Measurements from ENCODE around the gene CLEC4F.
"Not testable (repeated sequence)": the region's sequence is repeated elsewhere in the genome, so short reads cannot be mapped to it uniquely, and the experiment has no call there.

The CLEC4F gene

DNA sequence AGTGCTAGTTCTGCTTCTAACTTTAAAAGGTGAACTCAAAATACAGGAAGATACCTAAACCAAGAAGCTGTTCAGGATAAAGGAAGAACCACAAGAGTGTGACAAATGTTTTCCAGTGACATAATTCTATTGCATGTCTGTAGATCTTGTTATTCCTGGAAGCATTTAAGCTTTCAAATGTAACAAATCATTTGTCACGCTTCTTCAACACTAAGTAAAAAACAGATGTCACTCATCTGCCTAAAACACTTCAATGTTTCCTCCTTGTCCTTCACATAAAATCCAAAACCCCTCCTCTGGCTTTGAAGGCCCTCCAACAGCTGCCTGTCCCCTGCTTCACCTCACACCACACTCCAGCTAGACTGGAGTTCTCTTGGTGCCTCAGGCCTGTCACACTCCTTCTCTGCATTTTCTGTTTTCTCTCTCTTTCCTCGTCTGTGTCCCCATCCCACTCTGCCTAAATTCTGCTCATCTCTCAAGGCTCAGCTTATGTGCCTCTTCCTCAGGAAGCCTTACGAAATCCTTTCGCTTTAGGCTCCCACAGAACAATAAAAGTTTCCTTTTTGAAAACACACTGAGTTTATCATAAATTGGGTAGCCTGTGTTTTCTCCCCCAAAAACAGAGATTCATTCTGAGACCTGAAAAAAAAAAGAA lies 6.4 kb upstream of the CLEC4F start:
- DNase-seq = peak; percentile 11

DNA sequence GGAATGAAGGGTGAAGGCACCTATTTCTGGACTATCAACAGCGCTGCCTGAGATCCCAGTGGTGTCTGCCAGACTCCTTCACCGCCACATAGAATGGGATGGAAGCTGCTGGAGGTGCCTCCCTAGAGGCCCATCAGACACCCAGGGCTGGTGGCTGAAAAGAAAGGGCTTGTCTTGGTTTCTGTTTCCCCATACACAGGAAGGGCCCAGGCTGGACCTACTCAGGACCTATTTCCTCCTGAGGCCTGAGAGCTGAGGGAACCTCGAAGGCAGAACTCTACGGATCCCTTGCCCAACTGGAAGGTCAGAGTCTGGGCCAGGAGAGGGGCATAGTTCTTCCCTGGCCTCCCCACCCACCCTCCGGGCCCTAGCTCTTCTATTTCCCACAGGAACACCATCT lies 2.9 kb upstream of the CLEC4F start:
- no peak for DNase-seq

DNA sequence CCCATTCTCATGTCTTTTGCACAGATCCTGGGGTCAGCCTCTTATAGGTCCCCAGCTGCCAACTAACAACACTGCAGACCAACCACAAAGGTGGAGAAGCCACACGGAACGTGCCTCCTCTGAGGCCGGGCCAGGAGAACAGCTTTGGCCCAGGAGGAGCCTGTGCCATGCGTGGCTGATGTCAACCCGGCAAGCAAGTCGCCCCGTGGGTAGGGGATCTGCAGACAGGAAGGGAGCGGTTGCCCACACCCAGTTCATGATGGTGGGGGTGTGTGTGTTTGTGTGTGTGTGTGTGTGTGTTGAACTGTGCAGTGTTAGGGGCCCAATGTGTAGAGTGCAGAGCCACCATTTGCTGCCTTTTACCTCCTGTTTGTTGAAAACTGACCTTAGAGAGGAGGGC lies 2.4 kb upstream of the CLEC4F start:
- no peak for DNase-seq

DNA sequence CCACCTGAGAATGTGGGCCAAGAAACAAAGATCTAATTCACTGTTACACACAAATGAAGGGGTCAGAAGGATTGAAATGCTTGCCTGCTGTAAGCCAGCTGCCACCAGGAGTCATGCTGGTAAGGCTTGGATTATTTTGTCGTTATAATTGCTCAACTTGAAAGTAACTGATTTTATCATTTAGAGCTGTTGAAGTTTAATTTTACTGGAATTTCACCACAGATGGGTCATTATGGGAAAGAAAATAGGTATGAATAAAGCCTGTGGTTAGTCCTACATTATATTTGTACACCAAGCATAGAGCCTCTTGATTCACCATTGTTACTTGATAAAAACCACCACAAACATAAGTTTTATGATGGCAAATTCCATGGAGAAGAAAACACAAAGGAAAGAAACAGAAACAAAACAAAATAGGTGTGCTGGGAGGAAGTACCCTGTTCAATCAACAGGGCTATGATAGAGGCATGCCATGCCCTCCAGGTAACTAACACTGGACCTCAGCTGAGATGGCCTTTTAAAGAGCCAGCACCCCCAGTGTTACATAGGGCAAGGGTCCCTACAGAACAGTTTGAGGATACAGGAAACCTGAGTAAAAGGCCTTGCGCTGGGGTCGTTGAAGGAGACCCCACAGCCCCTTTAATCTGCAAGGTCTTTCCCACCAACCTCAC lies 3.0 kb downstream of the CLEC4F start:
- DNase-seq = no peak

DNA sequence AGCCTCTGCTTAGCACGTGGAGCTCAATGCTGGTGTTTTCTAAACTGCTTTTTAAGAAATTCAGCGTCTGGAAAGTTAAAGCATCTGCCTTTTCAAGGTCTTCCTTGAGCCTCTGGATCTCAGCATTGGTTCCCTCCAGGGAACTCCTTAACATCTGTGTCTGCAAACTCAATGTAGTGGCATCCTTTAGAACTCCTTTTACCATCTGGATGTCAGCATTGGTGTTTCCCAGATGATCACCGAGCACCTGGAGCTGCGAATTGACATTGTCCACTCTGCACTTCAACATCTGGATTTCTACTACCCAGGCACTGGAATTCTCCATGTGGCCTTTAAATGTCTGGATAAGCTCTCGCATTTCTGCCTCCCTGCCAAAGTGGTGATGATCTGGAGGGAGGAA lies 3.7 kb downstream of the CLEC4F start:
- no peak for DNase-seq

DNA sequence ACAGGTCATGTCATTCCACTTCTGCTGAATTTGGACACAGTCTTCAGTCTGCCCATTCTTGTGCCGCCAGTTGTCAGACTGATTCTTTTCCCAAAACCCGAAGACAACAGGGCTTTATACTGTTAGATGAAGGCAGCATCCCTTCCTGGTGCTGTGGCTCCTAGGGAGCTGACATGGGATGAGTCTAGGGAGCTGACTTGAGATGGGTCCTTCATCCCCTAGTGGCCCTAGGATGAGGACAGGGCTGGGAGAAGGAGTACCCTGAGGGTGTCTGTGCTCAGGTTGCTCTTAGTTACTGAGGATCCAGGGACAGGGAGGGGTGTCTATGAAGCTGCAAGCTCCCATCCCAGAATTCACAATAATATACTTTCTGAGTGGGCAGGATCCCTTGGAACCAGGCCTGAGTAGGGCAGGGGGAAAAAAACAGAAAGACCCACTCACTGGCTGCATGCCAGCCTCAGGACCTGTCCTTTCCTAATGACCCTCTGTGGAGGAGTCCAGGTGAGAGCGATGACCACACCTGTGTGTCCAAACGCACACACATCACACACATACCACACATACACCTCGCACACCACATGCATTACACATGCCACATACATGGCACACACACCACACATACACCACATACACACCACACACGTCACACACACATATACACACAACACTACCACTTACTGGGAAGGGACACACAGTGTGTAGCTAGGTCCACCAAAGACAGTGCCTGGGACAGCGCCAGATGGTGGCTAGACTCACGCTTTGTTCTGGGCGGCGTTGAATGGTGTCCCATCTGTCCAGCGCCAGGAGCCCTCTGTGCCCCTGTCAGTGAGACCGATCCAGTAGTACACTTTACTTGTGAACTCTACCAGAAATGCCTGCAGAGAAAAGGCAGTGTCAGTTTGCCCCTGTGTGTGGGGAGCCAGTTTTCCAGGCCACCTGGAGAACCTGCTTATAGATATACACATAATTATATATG lies 11.1 kb downstream of the CLEC4F start:
- DNase-seq = no peak

DNA sequence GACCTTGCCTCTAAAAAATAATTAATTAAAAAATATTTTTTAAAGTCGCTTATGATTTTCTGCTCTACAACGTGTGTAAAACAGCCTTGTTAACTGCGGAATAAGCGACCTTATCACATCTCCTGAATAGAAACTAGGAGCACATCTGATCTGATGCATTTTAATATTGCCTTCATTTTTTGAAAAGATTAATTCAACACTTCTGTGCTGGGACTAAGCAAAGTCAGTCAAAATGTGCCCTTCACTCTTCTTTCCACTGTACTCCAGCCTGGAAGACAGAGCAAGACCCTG lies 12.6 kb downstream of the CLEC4F start:
- no peak for DNase-seq

DNA sequence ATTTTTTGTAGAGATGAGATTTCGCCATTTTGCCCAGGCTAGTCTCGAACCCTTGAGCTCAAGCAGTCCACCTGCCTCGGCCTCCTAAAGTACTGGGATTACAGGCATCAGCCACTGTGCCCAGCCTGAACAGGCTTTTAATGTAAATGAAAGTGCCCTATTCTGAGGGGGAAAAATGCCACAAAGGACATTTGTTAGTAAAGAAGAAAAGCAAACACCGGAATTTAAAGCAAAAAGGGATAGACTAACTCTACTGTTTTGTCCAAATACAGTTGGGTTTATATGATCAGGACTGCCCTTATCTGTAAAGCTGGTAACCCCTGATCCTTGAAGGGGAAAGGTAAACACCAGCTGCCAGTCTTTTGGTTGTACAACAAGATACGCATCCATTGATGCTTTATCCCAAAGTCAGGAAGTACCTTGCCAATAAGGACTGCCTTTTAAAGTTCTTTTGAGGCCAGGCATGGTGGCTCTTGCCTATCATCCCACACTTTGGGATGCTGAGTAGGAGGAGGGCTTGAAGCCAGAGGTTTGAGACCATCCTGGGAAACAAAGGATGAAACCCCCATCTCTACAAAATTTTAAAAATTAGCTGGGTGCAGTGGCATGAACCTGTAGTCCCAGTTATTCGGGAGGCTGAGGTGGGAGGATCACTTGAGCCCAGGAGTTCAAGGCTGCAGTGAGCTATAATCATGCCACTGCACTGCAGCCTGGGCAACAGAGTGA lies 13.1 kb downstream of the CLEC4F start:
- no peak for DNase-seq

DNA sequence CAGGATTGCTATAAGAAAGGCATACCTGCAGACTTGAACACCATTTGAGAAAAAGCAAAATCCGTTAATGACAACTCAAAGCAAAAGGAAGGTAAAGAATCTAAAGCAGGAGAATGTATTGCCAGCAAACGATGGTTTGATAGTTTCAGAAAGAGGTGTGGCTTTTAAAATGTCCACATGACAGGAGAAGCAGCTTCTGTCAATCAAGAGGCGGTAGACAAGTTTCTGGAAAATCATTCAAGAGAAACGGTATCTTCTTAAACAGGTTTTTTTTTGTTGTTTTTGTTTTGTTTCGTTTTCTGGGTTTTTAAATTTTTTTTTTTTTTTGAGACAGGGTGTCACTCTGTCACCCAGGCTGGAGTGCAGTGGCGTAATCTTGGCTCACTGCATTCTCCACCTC lies 13.8 kb downstream of the CLEC4F start:
- DNase-seq = no peak

DNA sequence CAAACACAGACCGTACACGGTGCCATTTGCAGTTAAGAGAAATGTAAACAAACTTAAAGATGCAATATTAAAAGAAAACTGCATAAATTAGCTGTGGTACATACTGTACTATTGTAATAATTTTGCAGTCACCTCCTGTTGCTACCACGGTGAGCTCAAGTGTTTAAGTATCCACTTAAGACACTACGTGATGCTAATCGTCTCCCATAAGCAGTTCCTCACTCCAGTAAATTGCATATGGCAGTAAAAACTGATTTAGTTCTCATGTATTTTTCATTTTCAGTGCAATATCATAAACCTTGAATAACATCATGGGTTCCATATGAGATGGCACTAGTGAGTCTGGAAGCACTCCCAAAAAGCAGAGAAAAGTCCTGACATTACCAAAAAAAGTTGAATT lies 14.4 kb downstream of the CLEC4F start:
- no peak for DNase-seq

DNA sequence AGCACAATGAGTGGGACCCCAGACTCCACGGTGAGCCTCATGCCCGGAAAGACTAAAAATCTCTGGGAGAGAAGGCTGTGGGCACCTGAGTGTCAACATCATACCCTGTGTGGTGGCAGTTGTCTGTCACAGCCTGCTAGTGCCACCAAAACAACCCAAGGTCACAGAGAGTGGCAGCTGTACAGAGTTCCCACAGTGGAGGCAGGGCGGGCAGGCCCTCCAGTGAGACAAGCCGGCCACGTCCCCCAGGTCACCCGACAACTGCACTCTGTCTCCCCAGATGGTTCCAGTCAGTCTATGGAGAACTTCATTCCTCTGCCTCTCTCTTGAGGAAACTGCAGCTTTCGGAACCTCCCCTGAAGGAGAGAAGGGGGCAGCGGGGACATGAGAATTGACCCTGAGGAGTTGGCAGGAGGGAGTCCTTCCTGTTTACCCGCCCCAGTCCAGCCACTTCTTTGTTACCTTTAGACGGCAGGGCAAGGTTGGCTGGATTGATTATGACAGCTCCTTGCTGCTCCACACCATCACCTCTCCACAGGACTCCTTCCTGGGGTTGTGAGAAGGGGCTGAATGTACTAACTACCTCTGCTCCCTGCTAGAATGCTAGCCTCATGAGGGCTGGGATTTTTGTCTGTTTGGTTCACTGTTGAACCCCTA lies 18.7 kb downstream of the CLEC4F start:
- DNase-seq = no peak

DNA sequence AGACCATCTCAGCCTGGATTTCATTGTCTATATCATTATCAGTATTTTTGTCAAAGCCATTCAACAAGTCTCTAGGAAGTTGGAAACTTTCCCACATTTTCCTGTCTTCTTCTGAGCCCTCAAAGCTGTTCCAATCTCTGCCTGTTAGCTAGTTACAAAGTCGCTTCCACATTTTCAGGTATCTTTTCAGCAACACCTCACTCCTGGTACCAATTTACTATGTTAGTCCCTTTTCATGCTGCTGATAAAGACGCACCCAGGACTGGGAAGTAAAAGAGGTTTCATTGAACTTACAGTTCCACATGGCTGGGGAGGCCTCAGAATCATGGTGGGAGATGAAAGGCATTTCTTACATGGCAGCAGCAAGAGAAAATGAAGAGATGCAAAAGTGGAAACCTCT lies 20.7 kb downstream of the CLEC4F start:
- DNase-seq = no peak

DNA sequence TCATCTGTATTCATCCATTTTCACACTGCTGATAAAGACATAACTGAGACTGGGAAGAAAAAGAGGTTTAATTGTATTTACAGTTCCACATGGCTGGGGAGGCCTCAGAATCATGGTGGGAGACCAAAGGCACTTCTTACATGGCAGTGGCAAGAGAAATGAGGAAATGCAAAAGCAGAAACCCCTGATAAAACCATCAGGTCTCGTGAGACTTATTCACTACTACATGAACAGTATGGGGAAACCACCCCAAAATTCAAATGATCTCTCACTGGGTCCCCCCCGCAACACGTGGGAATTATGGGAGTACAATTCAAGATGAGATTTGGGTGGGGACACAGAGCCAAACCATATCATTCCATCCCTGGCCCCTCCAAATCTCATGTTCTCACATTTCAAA lies 22.4 kb downstream of the CLEC4F start:
- DNase-seq = not testable (repeated sequence)

DNA sequence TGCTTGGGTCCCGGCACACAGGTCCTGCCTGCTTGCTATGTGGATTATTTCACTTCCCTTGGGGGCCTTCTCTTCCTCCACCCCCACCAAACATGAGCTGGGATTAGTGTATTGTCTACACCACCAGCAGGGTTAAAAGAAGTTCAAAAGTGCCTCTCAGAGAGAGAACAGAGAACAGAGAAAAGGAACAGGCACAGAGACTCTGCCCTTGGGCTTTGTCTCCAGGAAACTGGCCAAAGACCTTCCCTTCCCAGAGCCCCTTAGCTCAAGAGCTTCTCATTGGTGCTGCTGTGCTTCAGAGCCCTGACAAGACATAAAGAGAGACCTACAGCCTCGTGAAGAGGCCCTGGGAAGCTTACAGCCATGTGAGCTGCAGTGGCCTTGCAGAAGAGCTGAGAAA lies 22.9 kb downstream of the CLEC4F start:
- DNase-seq = no peak

DNA sequence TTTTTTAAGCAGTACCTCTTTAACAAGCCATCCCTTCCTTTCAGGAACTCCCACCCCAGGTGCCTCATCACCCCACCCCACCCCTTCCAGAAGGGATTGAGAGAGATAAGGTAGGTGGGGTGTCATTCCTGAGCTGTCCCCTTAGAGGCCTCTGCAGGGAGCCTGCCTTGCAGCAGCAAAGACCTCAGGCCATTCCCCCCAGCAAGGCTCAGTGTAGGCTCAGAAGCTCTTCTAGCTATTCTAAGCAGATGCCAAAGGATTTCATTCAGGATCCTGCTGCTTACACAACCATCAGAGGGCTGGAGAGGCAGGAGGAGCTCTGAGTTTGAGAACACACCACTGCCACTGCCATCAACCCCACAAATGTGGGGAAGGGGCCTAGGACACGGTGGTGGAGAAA lies 24.1 kb downstream of the CLEC4F start:
- DNase-seq = no peak

DNA sequence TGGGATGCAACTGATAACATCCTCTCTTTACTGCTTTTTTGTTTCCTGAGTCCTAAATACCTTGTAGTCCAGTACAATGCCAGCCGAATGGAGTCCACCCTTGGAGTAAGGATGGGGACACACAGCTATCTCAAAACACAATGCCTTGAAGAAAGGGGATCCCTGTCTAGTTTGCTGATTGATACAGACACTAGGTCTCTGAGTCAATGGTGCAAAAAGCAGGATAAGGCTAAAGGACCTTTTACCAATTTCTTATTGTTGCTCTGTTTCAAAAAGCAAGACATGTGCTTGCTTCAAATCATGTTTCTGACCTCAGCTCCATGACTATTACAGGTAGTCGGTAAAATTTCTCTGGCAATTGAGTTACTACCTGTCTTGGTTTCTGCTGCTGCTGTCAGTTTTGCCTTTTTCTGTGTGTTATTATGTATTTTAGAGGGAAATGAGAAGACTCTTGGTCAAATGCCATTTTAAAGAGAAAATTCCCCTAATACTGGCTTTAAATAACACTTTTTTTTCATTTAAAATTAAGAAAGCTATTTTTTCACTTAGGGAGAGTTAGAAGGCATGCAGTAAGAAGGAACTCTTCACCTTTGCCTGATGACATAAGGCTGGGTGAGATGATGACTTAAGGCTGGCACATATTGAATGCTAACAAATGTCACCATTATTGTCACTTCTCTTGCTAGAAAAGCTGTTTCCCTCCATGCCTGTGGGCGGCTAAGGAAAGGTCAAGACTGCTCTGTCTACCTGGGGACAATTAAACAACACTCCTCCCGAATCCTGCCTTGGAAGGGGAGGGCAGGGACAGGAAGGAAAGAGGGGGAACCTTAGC lies 25.0 kb downstream of the CLEC4F start:
- DNase-seq = no peak

DNA sequence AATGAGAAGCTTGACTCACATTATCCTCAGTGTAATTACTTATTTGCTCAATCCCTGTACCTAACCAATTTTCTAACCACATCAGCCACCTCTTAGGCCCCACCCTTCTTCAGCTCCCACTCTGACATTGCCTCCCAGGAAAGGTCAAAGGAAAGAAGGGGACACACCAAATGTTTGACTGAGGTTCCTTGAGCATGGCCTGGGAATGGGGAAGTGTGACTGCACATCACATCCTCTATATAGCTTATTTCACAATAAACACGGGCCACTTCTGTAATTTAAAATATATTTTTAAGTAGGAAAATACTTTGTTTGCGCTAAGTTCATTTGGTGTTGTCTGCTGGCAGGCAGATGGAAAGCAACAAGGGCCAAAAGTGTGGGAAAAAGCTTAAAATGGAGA lies 26.9 kb downstream of the CLEC4F start:
- no peak for DNase-seq

DNA sequence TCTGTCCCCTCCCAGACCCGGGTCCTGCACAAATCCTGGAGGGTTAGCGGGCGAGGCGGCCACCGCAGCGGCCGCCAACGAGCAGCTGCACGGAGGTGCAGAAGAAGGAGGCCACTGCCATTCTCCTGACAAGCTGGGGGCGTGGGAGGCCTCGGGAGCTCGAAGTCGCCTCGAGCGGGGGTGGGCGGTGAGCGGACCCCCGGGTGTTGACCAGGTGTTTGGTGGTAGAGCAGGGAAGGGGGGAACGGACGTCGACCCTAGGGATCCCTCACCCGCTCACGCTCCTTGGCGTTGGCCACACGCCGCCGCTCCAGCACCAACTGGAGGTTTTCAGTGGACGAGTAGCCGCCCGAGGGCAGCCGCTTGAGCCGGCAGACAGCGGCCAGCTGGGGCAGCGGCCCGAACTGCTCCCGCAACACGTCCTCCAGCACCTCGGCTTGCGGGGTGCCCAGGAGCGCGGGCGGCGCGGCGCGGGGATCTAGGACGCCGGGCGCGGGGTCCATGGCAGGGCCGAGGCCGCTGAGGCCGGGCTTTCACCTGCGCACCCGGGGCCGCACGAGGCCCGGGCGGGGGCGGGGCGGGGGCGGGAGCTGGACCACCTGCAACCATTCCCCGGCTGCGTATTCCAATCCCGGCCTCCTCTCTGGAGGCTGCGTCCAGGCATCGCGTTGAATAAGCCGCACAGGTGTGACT lies 30.1 kb downstream of the CLEC4F start, which contains the start of gene FIGLA:
Gene FIGLA, minus strand, starts transcription at position 508 of the 693 bp plus-strand sequence. Its CDS starts 5 bp downstream, at position 503.
- no peak for DNase-seq

DNA sequence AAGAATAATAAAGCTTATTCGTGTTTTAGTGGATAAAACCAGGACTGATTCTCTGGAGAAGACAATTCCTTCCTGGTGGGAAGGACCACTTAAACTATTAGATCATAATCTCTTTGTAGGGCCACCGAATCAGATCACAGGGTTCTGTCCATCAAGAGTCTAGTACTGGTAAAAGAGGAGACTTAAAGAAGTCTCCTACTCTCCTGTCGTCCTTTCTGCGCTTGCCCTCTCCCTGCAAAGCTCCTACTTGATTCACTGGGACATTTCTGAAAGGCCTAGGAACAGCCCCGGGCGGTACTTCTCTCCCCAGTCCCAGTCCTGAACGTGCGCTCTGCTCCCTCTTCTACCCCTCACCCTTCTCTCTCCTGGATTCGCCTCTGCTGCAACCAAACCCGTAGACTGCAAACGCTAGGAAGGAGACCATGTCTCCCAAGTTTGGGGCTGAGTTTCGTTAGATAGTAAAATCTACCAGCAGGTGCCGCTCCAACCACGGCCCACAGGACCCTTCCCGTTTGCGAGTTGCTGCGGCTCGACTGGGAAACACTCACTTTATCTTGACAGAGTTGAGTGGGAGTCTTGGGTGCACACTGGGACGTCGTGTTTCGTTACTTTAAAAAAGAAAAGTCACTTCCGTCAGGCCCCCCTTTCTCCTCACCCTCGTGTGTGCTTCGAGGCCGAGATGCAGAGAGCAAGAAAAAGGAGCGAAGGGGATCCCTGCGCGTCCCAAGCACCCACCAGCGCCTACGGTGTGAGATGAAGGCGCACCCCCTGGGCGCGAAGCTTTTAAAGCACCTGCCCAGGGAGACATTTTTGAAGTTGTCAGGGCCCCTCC lies 30.9 kb downstream of the CLEC4F start:
- peak; percentile 12 for DNase-seq

Data from GDM1 (cell line).